NCI-H2107 treated with DMSO at 0.1 percent for 48 hours (cell line): ENCODE results near the gene RSBN1L.

ENCODE experiments used
- DNase-seq: peaks from one replicate; lab custom pipeline; 2025; ENCODE audit not compliant: unreplicated experiment; lab: John Stamatoyannopoulos, UW

Gene RSBN1L

DNA sequence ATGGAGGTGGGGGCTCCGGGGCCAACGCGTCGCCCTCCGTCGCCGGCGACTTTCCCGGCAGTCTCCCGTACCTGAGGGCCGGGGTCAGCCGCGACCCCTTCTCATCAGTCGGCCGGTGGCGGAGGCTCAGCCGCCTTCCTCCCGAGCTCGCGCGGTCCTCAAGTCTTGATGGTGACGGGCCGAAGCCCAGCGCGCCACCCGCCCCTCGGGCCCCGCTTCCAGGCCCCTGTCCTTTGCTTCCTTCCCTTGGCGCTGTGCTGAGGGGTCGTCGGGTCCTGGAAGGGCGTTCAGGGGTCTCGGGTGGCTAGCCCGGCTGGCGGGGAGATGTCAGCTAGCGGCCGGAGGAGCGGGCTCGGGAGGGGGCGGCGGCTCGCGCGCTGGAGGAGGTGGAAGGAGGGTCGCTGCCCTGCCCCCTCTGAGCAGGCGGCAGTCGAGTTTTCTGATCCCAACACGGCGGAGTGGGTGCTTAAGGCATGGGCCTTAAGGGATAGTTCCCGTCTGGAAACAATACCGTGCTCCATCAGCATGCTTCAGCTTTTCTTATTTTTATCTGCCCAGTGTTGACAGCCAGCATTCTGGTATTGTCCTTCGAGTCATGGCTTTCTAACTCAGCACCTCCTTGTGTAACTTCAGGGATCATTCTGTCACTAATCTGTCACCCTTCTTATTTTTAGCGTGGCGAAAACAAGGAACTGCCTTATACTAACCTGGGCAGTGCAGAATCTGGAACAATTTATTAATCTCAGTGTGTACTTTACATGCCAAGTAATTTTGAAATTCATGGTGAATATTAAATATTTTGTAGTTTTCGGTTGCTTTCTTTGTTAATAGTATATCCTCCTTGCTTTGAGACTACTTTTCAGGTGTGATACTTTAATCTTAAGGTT is 103.1 kb downstream of the RSBN1L start:
- DNase-seq, result peak; percentile 34

DNA sequence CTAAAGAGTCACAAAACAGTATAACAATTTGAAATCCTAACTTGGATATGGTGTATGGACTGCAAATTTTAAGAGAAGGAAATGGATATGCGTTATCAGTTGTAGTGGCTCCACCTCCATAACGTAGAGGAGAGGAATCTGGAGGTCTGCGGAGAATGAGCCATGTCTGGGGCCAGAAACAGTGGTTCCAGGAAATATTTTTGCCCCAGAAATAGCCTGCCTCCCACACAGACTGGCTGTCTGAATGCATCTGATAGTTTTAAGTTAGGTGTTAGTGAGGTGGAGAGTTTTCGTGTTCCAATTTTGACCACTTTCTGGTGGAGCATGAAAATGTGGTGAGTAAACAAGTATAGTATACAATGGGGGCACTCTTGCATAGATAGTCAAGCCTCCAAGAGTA is 103.9 kb downstream of the RSBN1L start:
- no peak for DNase-seq

DNA sequence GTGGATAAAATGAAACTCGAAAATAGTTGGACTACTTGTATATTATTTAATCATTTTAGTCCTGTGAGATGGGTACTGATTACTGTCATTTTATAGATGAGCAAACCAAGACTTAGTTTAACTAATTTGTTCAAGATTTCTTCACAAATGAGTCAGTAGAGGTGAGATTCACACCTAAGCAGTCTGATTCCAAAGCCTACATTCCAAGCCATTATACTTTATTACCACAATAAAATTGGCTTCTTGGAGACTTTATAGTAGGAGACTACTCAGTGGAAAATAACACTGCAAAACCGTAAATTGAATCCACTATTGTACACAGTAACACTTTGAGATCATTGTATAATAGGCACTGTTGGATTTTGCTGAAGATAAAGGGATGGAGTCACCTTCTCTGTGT is 104.5 kb downstream of the RSBN1L start:
- no peak for DNase-seq

DNA sequence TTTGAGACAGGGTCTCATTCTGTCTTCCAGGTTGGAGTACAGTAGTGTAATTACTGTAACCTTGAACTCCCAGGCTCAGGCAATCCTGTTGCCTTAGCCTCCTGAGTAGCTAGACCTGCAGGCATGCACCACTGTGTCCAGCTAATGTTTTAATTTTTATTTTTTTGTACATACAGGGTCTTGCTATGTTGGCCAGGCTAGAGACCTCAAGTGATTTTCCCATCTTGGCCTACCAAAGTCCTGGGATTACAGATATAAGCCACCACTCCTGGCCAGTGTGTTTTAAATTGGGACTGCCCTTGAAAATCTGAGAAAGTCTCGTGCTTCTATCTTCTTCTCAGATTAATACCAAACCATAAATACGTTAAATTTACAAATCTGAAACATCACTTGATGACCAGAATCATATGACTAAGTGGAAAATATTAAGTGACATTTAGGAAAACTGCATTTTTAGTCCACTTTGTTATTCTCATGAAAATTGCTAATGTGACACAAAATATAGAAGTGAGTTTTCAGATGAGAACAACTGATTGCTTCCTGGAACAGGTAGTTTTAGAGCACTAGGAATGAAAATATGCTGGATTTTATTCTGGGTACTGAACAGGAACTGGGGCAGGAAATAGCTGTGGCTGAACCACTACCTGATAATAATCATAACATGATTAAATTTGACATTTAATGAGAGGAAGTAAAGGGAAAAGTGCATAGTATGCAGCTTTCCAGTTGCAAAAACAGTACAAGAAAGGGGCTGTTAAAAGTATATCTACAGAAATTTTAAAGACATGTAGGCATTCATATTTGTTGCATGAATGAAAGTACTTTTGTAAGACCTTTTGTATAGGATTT is 106.5 kb downstream of the RSBN1L start:
- no peak for DNase-seq

DNA sequence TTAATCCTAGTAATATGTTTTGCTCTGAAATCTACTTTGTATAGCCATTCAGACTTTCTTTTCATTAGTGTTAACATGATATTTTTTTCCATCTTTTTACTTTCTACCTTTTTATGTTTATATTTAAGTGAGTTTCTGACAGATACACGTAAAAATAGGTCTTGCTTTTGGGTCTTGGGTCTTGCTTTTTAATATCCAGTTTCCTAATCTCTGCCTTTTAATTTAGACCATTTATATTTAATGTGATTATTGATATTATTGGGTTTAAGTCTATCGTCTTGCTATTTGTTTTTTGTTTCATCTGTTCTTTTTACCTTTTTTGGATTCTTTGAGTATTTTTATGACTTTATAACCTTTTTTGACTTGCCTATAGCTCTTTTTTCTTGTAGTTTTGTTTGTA is 110.2 kb downstream of the RSBN1L start:
- no peak for DNase-seq

DNA sequence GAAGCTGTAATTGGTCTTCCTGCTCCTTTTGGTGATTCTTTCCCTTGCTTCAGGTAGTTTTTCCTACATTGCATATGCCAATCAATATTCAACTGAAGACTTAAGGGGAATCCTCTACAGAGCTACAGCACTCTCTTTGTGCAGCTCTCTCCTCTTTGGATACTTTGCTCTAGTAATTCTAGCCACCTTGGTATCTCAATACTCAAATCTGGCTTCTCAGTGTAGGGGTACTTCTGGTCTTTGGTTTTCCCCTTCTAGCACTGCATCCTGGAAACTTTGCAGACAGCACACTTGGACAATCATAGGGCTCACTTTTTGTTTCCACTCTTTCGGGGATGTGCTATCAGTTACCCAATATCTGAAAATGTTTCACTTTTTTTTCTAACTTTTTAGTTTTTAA is 112.3 kb downstream of the RSBN1L start:
- DNase-seq, result no peak

DNA sequence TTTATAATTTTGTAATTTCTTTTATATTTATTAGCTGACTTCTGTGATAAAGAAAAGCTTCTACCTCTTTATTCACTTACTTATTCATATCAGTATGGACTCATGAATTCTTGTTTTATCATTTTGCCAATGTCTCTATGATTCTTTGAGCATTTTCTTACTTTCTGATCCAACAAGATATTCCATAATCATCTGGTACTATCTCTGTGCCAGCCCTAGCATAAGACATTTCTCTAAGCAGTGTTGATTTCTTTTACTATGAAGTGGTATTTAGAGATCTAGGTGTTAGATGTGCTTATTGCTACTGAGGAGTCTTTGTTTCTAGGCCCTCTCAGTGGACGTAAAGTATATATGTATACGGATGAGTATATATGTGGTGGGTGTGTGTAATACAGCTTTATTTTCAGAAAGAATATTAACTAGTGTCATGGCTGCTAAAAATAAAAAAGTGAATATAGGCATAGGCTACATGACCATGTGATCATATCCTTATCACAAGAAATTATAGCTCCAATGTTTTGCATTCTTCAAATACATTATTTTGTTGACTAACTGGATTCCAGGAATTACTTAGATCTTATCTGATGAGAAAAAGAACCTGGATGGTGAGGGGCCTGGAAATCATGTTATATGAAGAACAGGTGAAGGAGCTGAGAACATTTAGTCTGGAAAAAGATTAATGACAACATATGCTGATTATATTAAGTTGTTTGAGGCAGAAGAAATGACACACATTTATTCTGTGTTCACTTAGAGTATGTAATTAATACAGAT is 115.4 kb downstream of the RSBN1L start:
- DNase-seq, result no peak

DNA sequence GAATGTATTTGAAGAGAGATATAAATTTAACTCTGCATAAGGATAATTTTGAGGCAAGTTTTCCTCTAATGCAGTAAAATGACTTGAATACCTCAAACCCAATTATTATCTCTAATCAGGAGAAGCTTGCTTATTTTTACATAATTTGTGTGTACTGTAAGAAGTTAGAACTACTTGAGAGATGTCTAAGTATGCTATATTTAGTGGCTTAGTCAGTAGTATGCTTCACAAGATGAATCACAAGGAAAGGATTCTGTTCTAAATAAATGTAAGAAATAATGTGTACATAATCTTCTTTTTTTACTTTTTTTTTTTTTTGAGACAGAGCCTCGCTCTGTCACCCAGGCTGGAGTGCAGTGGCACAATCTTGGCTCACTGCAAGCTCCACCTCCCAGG is 116.0 kb downstream of the RSBN1L start:
- no peak for DNase-seq

DNA sequence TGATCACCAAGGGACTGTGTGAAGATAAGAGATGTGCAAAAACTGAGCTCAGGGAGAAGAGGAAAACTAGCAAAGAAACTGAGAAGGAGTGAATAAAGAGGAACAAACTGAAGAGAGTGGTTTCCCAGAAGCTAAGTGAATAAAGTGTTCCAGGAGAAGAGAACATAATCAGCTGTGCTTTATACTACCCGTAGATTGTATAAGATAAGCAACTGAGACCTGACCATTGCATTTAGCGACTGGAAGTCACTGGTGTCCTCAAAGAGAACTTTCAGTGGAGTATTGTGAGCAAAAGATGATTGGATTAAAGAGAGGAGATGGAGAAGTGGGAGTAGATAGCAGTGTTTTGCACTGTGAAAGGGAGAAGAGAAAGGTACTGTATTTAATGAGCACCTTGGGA is 116.9 kb downstream of the RSBN1L start:
- no peak for DNase-seq

DNA sequence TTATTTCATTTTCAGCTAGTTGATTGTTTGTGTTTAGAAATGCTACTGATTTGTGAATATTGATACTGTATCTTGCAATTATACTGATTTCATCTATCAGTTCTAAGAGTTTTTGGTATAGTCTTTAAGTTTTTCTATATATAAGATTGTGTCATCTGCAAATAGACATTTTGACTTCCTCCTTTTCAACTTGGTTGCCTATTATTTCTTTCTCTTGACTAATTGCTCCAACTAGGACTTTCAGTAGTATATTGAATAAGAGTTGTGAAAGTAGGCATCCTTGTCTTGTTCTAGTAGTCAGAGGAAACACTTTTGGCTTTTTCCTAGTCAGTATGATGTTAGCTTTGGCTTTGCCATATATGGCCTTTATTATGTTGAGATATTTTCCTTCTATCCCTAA is 122.8 kb downstream of the RSBN1L start:
- DNase-seq, result no peak

DNA sequence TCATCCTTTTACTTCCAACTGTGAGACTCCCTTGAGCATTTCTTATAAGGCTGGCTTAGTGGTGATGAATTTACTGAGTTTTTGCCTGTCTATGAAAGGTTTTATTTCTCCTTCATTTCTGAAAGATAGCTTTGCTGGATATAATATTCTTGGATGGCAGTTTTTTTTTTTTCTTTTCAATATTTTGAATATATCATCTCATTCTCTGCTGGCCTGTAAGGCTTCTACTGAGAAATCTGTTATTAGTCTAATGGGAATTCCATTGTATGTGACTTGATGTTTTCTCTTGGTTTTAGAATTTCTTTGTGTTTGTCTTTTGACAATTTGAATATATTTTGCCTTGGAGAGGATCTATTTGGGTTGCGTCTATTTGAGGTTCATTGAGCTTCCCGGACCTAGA is 124.7 kb downstream of the RSBN1L start:
- DNase-seq, result no peak

DNA sequence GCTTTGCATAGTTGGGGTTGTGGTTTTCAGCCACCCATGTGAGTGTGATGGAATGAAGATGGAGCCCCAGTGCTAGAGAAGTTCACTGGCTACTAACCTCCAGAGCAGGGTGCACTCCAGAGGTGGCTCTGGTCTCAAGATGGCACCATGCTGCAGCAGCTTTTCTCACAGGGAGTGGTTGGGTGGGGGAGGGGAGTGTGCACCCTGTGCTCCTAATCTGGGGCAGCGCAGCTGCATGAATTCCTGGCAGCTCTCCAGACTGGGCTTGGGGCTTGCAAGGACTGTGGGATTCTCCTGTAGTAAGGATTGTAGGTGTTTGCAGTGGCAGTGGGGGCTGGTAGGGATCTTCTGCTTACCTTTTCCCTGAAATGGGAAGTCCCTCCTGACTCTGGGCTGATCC is 126.0 kb downstream of the RSBN1L start:
- DNase-seq, result no peak

DNA sequence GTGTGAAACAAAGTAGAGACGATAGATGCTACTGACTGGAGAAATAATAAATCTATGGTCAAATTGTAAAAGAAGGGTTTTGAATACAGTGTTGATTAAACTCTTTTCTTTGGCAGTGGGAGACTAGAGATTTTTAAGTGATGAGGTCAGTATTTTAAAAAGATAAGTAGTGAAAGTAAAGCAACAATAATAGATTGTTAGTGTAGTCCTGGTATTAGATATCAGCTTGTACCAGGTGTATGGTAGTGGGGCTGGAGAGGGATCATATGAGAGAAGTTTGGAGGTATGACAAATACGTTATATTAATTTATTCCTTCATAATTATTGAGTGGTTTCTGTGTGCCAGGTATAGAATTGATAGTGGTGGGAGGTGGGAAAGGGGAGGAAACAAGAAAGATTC is 127.5 kb downstream of the RSBN1L start:
- DNase-seq, result no peak

DNA sequence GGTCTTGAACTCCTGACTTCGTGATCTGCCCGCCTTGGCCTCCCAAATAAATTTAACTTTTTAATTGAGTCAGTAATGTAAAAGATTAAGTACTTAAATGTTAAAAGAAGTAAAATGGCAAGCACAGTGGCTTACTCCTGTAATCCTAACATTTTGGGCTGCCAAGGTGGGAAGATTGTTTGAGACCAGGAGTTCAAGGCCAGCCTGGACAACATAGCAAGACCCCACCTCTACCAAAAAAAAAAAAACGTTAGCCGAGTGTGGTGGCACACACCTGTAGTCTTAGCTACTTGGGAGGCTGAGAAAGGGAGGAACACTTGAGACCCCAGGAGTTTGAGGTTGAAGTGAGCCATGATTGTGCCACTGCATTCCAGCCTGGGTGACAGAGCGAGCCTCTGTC is 128.4 kb downstream of the RSBN1L start:
- no peak for DNase-seq

DNA sequence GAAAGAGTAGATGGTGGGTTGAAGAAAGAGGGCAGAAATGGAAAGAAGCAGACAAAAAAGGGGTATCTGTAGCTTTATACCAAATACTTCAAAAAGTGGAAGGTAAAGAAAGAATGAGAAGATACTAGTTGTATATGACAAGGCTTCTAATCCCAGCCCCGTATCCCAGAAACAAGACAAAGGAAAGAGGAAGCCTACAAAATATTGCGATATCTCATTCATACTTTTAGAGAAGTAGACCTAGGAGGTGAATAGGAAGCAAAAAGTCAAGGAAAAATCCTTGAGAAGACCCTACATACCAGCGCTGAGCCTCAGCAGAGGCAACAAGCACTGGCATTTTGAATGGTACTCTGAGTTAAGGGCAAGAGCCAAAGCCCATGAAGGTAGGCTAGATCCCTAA is 128.9 kb downstream of the RSBN1L start:
- DNase-seq, result no peak

DNA sequence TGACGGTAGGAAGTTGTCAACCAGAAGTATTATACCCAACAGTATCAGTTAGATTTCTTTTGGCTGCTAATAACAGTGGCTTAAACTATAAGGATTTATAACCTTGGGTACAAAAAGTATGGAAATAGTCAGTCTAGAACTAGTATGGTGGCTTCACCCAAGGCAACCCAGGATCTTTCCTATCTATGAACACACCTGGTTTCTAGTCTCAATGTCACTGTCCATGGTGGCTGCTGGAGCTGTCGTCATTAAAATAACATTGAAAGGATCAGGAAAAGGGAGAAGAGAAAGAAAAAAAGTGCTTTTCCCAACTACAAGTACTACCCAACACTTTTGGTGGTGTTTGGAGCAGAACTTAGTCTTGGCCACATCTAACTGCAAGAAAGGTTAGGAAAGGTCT is 130.0 kb downstream of the RSBN1L start:
- no peak for DNase-seq

DNA sequence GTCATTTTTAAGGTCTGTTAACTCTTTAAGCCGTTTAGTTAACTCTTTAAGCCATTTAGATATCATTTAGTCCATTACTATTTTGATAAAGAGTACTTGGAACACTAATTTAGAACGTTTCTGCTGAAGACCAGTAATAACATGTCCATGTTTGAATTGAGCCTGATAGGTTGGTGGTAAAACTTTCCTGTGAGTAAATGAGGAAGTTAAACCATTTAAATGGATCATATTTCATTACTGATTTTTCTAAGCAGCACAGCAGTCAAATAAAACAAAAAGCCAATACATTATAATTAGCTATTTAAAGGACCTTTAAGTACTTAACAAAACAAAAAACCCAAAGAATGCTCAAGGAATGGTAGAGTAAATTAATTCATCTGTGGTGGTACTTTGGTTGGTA is 131.7 kb downstream of the RSBN1L start:
- DNase-seq, result peak; percentile 31

DNA sequence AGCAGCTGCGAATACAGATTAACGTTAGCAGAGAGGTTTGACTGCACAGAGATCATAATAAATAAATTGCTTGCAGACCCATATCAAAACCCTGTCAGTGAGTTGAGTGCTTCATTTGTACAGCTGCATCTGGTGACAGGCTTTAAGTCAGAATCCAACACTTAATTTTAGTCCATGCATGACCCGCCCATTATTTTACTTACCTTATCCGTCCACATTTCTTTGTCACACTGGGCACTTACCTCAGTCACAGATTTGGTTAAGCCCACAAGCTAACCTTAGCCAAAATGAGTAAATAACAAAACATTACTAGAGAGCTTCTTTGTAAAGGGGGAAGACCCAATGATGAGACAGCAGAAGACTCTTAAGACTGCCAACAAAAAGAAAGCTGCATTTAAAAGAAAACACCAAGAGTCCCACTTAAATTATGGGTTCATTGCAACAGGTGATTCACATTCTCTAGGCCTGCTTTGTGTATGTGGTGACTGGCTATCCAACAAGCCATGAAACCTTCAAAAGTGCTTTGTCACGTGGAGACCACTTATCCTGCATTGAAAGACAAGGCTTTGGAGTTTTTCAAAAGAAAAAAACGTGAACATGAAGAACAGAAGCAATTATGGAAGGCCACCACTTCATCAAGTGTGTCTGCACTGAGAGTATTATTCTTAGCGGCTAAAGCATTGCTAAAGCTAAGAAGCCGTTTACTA is 134.5 kb downstream of the RSBN1L start:
- DNase-seq, result peak; percentile 89

DNA sequence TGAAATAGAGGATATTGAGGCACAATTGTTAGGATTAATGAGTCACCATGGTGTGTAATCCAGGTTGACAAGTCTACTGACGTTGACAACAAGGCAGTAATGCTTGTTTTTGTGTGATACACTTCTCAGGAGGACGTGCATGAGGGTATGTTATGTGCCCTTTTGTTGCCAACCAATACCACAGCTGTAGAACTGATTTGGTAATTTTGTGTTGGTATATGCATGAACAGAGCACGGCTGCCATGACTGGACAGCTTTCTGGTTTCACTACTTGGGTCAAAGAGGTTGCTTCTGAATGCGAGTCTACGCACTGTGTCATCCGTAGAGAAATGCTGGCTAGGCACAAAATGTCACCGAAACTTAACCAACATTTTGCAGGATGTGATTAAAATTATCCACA is 135.2 kb downstream of the RSBN1L start:
- no peak for DNase-seq

DNA sequence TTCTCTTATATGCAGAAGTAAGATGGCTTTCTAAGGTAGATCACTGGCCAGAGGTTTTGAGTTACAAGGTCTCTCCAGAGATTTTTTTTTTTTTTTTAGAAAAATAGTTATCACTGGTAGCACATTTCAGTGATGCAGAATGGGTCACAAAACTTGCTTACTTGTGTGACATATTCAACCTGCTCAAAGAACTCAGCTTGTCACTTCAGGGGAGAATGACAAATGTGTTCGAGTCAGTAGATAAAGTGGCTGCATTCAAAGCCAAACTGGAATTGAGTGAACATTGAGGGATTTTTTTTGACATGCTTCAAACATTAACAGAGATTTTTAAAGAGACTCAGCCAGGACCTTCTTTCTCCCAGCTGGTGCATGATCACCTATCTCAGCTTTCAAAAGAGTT is 135.7 kb downstream of the RSBN1L start:
- no peak for DNase-seq
